ENCODE results near the gene FOXC2.

Gene FOXC2

GRCh38 chr16:86590501-86591144 is 24.0 kb downstream of the FOXC2 start:
- DNase-seq (ENCODE audit: low spot score) = no peak

GRCh38 chr16:86591270-86591669 is 24.6 kb downstream of the FOXC2 start:
- no peak for DNase-seq (ENCODE audit: low spot score)

- no peak for DNase-seq (ENCODE audit: low spot score)
Observed at GRCh38 chr16:86593913-86594620, 27.4 kb downstream of the FOXC2 start.

GRCh38 chr16:86594721-86595120 is 28.1 kb downstream of the FOXC2 start:
- no peak for DNase-seq (ENCODE audit: low spot score)

- DNase-seq (ENCODE audit: low spot score) = no peak
Observed at GRCh38 chr16:86595983-86596605, 29.5 kb downstream of the FOXC2 start.

GRCh38 chr16:86597126-86597879 is 30.7 kb downstream of the FOXC2 start:
- no peak for DNase-seq (ENCODE audit: low spot score)

- no peak for DNase-seq (ENCODE audit: low spot score)
Observed at GRCh38 chr16:86597880-86598606, 31.4 kb downstream of the FOXC2 start.

GRCh38 chr16:86598607-86599565 is 32.3 kb downstream of the FOXC2 start:
- no peak for DNase-seq (ENCODE audit: low spot score)

GRCh38 chr16:86601356-86601755 is 34.7 kb downstream of the FOXC2 start:
- DNase-seq (ENCODE audit: low spot score) = no peak

- no peak for DNase-seq (ENCODE audit: low spot score)
Observed at GRCh38 chr16:86602521-86602920, 35.9 kb downstream of the FOXC2 start.

GRCh38 chr16:86604436-86605193 is 38.0 kb downstream of the FOXC2 start:
- no peak for DNase-seq (ENCODE audit: low spot score)

- DNase-seq (ENCODE audit: low spot score) = no peak
Observed at GRCh38 chr16:86605950-86606349, 39.3 kb downstream of the FOXC2 start.

GRCh38 chr16:86608301-86608747 is 41.7 kb downstream of the FOXC2 start:
- no peak for DNase-seq (ENCODE audit: low spot score)

GRCh38 chr16:86609115-86609514 is 42.5 kb downstream of the FOXC2 start:
- DNase-seq (ENCODE audit: low spot score) = no peak

GRCh38 chr16:86609661-86610060 is 43.0 kb downstream of the FOXC2 start:
- no peak for DNase-seq (ENCODE audit: low spot score)

GRCh38 chr16:86610779-86611524 is 44.3 kb downstream of the FOXC2 start:
- DNase-seq (ENCODE audit: low spot score) = no peak

GRCh38 chr16:86611525-86611855 is 44.9 kb downstream of the FOXC2 start:
- DNase-seq (ENCODE audit: low spot score) = no peak

- no peak for DNase-seq (ENCODE audit: low spot score)
Observed at GRCh38 chr16:86611941-86612340, 45.3 kb downstream of the FOXC2 start.

GRCh38 chr16:86614699-86615098 is 48.1 kb downstream of the FOXC2 start:
- no peak for DNase-seq (ENCODE audit: low spot score)
